HG02571 (cell line): ENCODE data around the gene BAIAP2L1.

Experiments used
- ATAC-seq: cut with Tn5 transposase; IDR thresholded peaks from one replicate; pipeline ENCODE4 v1.9.1; 2021; ENCODE audit warnings: mild to moderate bottlenecking, moderate library complexity; ENCODE audit not compliant: unreplicated experiment

The BAIAP2L1 gene

DNA sequence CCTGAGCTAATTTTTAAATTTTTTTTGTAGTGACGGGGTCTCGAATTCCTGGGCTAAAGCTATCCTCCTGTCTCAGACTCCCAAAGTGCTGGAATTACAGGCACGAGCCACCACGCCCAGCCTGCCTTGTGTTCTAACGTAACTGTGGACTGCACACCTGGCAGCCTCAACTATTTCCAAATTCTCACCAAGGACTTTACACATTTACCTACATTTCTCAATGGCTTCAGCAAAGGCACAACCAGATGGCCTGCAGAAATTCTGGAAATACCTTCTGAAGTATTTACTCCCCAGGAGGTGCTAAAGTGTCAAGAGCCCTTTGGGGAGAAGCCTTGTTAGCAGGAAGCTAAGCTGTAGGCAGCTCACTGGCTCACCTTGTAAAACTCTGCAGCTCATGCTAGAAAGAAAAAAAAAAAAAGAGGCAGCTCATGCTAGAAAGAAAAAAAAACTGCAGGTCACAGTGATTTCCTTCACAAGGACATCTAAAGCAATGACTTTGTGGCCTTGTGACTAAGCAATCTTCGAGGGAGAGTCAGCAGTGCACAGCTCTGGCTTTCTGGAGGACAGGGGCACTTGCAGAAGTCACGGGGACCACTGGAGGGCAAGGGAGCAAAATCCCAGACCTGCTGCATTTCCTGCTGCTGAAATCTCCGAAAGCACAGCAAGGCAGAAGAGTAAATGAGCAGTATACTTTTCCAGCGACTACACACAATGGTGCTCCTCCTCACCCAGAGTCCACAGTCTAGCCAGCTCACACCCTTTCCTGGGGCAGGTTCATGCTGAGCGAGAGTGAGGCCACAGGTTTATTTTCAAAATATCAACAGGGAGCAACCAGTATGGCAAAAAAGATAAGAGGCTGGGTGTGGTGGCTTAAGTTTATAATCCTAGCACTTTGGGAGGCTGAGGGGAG lies 40.4 kb downstream of the BAIAP2L1 start:
- no peak for ATAC-seq

DNA sequence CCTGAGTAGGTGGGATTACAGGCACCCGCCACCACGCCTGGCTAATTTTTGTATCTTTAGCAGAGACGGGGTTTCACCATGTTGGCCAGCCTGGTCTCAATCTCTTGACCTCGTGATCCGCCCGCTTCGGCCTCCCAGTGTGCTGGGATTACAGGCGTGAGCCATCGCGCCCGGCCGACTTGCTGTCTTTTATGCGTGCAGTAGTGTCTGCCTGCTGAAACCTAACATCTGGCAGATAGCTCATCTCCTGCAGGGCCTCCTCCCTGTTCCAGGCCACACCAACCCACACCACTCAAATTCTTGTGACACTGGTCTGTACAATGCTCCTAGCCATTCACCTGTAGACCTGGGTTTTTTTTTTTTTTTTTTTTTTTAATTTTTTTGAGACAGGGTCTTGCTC lies 41.5 kb downstream of the BAIAP2L1 start:
- no peak for ATAC-seq

DNA sequence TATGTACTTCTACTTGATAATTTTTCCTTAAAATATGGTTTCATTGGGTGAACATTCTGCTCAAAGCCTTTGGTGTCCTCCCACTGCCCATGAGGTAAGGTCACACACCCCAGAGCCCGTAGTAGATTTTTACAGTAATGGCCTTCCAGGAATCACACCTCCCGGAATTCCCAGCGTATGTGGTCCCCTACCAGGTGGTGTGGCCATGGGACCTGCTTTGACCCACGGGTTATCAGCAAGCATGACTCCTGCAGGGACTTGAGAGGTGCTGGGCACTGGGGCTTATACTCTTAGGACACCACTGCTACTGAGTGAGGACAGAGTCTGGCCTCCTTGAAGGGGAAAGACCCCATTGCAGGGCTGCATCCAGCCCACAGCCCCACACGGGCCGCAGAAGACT lies 42.2 kb downstream of the BAIAP2L1 start:
- no peak for ATAC-seq

DNA sequence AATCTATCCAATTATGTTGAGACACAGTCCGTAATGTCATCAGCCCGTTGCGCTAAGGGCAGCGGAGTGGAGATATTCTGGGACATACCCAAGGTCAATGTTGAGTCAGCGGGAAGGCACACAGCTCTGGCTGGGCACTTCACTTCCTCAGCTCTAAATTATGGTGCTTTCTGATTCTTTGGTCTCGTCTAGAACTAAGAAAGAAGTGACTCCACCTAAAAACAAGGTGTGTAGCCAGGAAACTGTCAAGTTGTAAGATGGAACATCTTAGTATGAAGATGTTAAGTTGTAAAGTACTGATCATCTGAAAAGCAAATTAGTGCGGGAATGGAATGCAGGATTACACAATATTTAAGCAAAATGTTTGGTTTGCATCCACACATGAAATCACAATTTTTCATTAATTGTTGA lies 43.1 kb downstream of the BAIAP2L1 start:
- no peak for ATAC-seq

DNA sequence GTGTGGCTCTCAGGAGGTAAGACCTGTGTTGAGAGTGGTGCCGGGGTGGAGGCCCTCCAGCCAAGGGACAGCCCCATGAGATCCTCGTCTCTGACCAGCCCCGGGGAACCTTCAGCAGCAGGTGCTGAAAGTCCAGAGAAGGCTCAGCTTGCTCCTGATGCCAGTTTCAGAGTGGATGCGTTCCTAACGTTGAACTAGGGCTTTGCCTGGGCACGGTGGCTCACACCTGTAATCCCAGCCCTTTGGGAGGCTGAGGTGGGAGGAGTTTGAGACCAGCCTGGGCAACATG lies 45.7 kb downstream of the BAIAP2L1 start:
- ATAC-seq, result no peak

DNA sequence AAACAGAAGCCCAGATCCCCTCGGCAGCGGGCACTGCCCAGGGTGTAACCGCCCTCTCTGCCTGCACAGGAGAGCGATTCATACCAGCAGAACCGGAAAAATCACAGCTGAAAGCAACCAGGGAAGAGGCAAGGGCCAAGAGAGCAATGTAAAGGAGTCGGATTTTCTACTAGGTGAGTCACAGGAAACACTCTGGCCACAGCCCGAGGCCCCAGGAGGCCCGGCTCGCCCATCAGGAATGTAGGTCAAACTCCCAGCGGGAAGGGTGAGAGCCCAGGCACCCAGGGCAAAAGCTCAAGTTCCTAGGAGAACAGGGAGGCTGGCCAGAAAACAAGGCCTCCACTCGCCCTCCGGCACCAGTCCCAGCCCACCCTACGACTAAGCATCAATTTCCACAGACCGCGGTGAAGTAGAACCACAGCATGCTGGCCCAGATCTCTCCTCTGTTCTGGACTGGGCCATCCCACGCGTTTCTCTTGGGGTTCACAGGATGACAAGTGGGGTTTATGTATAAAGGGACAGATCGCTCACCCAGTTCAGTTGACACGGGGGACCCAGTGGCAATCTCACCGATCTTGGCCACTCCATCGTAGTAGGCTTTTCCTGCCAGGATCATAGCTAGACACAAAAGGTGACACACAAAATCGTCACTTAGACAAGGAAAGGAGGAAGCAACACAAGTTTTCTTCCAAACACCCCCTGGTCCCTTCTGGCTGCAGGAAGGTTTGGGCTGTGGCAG lies 46.2 kb downstream of the BAIAP2L1 start:
- ATAC-seq, result no peak

DNA sequence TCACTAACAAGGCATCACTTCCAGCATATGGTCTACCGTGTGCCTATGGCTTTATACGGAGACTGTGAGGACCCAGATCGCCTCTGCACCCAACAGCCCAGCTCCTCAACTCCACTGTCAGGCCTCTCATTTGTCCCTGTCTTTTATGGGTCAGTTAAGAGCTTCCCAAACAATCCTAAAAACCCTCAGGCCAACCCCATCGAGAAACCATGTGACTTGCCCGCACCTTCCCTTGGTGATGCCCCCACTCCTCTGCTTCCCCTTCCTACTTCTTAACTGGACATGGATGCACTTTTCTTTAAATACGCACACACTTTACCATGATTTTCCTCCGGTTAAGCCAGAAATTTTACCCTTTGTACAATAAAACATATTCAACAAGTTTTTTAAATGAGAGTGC lies 46.8 kb downstream of the BAIAP2L1 start:
- no peak for ATAC-seq

DNA sequence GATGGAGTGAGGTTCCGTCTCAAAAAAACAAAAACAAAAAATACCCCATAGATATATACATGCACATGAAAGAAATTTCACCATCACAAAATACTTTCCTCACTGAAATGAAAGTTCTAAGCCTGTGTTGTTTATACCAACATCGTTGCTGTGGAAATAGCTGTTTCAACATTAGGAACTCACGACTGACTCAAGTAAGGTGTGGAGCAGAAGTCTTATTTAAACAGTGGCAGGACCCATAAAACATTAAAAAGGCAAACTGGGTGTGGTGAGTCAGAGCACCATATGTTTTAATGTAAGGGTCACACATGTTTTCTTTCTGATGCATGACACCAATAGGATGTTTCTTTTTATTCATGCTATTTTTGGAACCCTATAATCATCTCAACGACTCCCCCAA lies 48.3 kb downstream of the BAIAP2L1 start:
- ATAC-seq, result no peak

DNA sequence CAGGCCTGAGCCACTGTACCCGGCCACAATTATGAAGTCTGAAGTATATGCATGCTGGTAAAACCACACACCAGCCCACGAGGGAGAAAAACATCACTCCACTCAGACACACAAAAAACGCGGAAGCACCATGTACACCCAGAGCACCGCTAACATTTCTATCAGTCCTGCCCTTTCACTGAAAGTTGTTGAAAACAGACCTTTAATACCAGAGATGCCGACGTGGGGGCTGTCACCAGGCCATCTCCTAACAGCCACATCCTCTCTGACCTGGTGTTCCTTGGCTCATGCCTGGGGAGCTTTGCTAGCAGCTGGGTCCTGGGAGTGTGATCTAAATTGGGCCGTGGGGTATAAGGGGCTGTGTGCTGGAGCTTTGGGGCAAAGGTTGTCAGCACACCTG lies 49.8 kb downstream of the BAIAP2L1 start:
- no peak for ATAC-seq

DNA sequence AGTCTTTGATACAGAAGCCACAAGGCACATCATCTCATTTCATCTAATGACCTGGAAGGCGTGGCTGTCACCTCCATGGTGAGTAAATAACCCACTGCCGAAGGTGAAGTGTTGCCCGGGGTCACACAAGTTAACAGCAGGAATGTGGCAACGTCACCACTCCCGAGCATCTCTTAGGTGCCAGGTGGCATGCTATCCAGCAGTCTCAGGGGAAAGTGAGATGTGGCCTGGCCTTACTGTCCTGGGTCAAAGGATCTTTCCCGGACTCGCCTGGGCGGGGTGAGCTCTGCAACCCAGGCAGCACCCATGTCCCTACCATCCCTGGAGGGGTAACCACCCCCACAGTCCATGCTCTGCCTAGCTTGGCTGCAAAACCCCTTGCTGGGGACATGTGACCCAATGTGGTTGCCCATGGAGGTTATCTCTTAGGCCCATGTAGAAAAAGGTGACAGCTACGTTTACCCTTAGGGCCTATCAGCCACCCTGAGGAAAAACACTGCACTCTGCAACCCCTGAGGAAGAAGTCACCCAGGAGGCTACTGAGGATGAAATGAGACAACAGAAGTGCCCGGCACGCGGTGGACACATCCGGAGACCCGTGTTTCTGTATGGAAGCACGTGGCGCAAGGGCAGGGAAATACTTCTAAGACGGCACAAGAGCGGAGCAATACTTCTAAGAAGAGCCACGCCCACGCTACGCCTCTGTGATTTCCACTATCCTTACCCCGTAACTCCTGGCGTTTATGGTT lies 52.0 kb downstream of the BAIAP2L1 start:
- no peak for ATAC-seq

DNA sequence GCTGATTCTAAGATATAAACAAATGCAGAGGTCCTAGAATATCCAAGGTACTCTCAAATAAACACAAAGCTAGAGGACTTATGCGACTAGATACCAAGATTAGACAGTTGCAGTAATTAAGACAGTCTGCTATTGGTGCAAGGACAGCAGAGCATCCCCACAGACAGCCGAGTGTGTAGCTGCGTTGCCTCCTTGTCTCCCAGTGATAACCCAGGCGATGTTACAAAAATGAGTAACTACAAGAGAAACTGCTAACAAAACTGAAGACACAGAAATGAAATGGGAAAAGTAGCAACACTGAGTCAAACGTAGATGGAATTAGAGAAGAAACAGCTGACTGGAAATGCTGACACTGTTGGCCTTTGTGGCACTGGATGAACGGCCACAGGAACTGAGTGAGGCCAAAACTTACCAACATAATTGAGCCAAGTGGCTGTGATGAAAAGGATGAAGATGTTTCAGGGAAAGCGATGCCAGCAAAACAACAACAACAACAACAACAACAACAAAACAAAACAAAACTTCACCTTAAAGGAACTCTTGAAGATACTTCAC lies 54.3 kb downstream of the BAIAP2L1 start:
- no peak for ATAC-seq

DNA sequence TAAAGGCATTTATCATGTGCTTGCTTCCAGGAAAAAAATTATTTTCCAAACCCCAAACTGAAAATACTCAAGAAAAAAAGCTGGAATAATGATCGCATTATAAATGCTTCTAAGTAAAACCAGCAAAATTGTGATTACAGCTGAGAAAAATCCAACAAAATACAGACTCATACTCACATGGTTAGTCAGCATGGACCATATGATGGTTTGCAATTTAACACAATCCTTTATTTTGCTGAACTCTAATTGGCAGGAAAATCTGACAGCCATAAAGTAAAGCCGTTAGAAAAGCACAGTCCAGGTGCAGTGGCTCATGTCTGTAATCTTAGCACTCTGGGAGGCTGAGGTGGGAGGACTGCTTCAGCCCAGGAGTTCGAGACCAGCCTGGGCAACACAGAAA lies 59.8 kb downstream of the BAIAP2L1 start:
- no peak for ATAC-seq

DNA sequence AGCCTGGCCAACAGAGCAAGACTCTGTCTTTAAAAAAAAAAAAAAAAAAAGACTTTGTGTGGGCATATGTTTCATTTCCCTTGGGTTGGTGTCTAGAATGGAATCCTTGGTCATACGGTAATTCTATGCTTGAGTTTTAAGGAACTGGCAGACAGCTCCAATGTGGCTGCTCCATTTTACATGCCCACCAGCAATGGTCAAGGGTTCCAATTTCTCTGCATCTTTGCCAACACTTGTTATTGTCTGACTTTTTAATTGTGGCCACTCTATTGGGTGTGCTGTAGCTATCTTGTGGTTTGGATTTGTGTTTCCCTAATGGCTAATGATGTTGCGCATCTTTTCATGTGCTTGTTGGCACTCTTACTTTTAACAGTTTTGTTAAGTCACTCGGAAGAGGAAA lies 61.8 kb downstream of the BAIAP2L1 start:
- ATAC-seq, result no peak

DNA sequence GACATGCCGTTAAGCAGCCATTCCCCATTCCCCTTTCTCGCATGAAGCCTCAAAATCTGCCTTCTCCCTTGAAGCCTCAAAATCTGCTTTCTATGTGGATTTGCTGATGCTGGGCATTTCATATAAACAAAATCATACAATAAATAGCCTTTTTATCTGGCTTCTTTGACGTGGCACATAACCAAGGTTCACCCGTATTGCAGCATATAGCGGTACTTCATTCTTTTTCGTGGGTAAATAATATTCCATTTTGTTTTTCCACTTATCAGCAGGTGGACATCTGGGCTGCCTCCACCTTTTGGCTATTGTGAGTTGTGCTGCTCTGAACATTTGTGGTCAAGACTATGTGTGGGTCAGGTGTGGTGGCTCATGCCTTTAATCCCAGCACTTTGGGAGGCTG lies 62.4 kb downstream of the BAIAP2L1 start:
- ATAC-seq, result no peak

DNA sequence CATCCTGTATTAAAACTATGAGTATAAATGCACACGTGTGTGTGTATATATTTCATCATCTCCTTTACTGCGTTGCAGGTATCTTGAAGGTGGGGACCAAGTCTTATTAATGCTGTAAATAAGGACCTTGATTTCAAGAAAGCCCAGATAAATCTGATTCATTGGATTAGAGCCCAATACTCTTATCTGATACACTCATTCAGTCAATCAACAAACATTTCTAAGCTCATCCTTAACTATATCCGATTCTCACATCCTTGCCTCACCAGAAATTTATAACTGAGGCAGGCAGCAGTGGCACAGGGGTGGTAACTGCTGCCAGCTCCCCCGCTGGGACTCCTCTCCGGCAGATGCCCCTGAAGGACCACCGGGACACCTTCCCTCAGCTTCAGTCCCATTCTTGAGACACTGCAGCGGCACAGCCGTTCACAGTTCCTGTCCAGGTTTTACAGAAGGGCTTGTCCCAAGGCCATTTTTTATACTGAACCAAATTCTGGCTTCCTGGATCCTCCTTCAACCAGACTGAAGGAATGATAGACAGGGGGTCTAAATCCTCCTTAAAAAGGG lies 65.4 kb downstream of the BAIAP2L1 start:
- ATAC-seq, result no peak

DNA sequence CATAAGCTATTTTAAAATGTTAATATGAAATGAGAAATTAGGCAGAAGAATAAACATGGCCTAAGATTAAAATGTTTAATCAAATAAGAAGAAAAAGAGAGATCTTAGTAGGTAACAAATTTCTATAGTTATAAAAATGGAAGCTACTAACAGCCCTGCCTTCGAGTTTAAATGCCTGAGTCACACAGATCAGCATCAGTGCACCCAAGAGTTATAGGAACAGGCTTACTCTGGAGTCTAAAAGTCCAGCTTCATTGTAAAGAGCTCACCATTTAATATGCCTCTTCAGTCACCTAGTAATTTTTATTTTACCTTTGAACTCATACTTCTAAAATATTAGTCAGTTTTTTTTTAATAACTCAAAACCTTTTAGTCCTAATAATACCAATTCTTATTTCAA lies 66.8 kb downstream of the BAIAP2L1 start:
- no peak for ATAC-seq

DNA sequence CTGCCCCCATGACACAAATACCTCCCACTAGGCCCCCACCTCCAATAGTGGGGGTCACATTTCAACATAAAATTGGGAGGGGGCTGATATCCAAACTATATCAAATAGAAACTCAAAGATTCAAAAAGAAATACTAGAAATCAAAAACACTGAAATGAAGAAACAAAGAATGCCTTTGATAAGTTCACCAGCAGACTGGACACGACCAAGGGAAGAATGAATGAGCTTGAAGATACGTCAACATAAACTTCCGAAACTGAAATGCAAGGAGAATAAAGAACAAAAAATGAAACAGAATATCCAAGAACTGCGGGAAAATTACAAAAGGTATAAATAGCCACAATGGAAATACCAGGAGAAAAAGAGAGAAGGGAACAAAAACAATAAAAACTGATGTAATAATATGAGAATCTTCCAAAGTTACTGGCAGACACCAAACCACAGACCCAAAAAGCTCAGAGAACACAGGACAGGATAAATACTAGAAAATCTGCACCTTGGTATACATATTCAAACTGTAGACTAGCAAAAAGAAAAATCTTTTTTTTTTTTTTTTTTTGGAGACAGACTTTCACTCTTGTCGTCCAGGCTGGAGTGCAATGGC lies 69.9 kb downstream of the BAIAP2L1 start:
- no peak for ATAC-seq

DNA sequence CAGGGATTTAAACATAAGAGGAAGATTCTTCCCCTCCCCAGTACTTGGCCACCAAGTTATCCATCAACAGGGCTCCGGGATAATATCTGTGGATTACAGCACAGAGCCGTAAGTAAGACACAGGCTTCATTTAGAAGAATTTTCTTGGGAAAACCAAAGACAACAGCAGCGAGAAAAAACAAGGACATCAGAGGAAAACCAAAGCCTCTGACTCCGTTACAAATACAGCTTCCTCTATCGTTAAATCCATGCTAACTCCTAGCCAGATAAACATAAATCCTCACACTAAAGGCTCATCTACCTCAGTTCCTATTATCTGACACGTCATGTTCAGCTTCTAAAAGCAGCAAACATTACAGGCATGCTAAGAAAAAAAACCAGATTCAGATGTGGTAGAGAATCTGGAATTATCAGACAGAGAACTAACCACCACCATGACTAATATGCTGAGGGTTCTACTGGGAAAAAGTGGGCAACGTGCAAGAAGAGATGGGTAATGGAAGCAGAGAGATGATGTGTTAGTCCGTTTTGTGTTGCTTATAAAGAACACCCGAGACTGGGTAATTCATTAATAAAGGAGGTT lies 71.0 kb downstream of the BAIAP2L1 start:
- ATAC-seq, result no peak

DNA sequence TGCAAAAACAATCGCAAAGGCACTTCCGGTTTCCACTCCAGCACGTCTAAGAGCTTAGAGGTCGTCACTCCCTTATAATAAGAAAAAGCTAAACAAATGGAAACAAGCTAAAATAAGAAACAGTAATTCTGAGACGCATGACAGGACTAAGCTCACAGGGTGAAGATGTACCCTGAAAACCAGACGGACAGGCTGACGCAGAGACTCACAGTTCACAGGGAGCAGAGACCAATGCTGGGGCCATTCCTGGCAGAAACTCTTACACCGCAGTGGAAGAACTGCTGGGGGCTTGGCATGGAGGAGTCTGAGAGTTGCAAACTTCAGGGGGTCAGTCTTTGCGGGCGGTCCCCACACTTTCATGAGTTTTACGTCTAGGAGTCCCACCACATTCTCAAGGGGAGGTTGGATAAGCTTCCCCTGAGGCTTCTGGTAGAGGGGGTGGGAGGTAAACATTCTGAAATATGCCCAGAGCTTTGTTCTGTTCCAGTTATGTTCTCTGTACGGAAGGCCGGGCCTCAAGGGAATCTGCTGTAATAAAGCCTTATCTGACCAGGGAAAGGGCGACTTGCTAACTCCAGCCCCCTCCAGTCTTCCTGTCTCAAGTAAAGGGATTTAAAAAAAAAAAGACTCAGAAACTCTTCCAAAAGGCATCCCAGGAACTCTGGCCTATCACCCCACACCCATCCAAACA lies 71.6 kb downstream of the BAIAP2L1 start:
- ATAC-seq, result no peak

DNA sequence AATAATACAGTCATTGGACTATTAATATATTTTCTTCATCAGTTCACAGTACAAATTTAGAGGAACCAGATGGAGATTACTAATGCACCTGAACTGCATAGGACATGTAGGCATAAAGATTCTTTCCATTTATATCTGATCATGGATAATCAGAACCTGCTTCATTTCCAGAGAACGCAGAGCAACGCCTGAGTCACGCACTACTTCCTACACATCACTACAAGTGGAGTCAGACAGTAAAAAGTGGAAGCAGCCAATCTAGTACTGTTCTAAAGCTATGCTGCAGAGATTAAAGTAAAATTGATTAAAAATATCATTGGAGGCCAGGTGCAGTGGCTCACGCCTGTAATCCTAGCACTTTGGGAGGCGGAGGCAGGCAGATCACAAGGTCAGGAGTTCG lies 76.1 kb downstream of the BAIAP2L1 start:
- ATAC-seq, result no peak
